Heart left ventricle (tissue), 13 donors: ENCODE data around the gene EPHA1.

ENCODE experiments used
- POLR2A ChIP-seq, 2 donors: fragments of 450-650 bp; IDR thresholded peaks; one replicate each; pipeline ENCODE4 v1.6.1; 2017; ENCODE audit warnings: antibody characterized with exemption in 2 of 2, mild to moderate bottlenecking in 2 of 2, moderate library complexity in 2 of 2
- TF ChIP-seq, protein P1 (sequence below), 12 donors: fragments of 200-600 bp; sonication (generic) in 4 of 12; IDR thresholded peaks; one replicate each; pipeline versions ENCODE4 v1.5.0 to v1.8.0; 2018 to 2022; ENCODE audit warnings: antibody characterized with exemption in 12 of 12, mild to moderate bottlenecking in 5 of 12
- donor health status: ischemic (EF 13 %, LVEDD 7.1; RV severe dilation, severe dysfunction).
- donor health status: DM: no; HTN: yes; CAD: no.
- donor health status: DM: no; HTN: no; CAD: no.
- donor health status: ischemic (EF 25% LVEDD 6.9; RV normal size, moderate dysfunction).
- donor health status: ischemic (EF 25% LVEDD 5.7; RV mildly dilated, moderate dysfunction).
- donor health status: ischemic (EF 35%, LVEDD 5.7; RV mildly dilated, moderate dysfunction).
- donor health status: nonischemic (EF 11% LVEDD 7.7; RV severe dilation, severe dysfunction).
- donor health status: DM: yes; HTN: yes; CAD: no.
- donor health status: PGD.
- donor health status: ischemic (EF 29% LVEDD 5.4; RV normal size, mild dysfunction).
- donor health status: nonischemic (EF 23%, LVEDD 6.1; RV moderate dilation, normal function).

DNA sequence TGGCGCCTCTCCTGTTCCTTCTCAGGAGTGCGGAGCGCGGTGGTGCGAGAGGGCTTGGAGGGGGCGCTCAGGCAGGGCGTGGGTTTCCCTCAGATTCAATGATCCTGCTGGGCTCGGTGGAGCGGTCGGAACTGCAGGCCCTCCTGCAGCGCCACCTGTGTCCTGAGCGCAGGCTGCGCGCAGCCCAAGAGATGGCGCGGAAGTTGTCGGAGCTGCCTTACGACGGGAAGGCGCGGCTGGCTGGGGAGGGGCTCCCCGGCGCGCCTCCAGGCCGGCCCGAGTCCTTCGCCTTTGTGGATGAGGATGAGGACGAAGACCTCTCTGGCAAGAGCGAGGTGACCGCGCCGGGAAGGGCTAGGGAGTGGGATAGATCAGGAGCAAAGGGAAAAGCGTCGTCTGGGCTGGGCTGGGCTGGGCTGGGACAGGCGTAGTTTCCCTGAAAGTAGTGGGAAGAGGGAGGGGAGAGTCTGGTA is 63.2 kb downstream of the EPHA1 start:
- TF ChIP-seq, protein P1, sequence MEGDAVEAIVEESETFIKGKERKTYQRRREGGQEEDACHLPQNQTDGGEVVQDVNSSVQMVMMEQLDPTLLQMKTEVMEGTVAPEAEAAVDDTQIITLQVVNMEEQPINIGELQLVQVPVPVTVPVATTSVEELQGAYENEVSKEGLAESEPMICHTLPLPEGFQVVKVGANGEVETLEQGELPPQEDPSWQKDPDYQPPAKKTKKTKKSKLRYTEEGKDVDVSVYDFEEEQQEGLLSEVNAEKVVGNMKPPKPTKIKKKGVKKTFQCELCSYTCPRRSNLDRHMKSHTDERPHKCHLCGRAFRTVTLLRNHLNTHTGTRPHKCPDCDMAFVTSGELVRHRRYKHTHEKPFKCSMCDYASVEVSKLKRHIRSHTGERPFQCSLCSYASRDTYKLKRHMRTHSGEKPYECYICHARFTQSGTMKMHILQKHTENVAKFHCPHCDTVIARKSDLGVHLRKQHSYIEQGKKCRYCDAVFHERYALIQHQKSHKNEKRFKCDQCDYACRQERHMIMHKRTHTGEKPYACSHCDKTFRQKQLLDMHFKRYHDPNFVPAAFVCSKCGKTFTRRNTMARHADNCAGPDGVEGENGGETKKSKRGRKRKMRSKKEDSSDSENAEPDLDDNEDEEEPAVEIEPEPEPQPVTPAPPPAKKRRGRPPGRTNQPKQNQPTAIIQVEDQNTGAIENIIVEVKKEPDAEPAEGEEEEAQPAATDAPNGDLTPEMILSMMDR (IDR thresholded peaks at IDR 0.05) = peak in 11 of 12 donors; percentile 11 to 54 (median 32)
- TF ChIP-seq POLR2A (IDR thresholded peaks at IDR 0.05) = no peak
